HL-60/S4 treated with phorbol 12-myristate 13-acetate at 8.2 ng/mL for 4 days and 3 days (cell line): Measurements from ENCODE around the gene SLC35B2.

Experiments
- in situ Hi-C: fragments of 300-500 bp; cut with MboI; formaldehyde crosslinking; loops from 2 replicates; pipeline ENCODE4 v1.15.0; 2022; ENCODE audit warnings: low sequenced_read_pairs

SLC35B2 gene

GRCh38 chr6:44257025-44257752 is at the start of gene SLC35B2:
Gene SLC35B2, minus strand, starts transcription at chr6:44257528. Its CDS starts 118 bp downstream, at chr6:44257410.
- in situ Hi-C loops, result no loop called here

GRCh38 chr6:44306710-44307109 is 49.4 kb upstream of the SLC35B2 start:
- in situ Hi-C loops, result no loop called here

GRCh38 chr6:44305200-44305725 is 47.9 kb upstream of the SLC35B2 start:
- in situ Hi-C loops, result no loop called here

GRCh38 chr6:44304282-44305199 is 47.2 kb upstream of the SLC35B2 start:
- in situ Hi-C loops, result no loop called here

- in situ Hi-C loops, result no loop called here
These were observed 46.5 kb upstream of the SLC35B2 start for GRCh38 chr6:44303842-44304241.

GRCh38 chr6:44302856-44303255 is 45.5 kb upstream of the SLC35B2 start:
- in situ Hi-C loops, result no loop called here

GRCh38 chr6:44301782-44302564 is 44.6 kb upstream of the SLC35B2 start:
- in situ Hi-C loops, result no loop called here

GRCh38 chr6:44301106-44301505 is 43.8 kb upstream of the SLC35B2 start:
- in situ Hi-C loops, result no loop called here

GRCh38 chr6:44300292-44300823 is 43.0 kb upstream of the SLC35B2 start:
- in situ Hi-C loops, result no loop called here

GRCh38 chr6:44298864-44299263 is 41.5 kb upstream of the SLC35B2 start:
- in situ Hi-C loops, result no loop called here

- in situ Hi-C loops, result no loop called here
These were observed 40.9 kb upstream of the SLC35B2 start for GRCh38 chr6:44298055-44298803.

- in situ Hi-C loops, result no loop called here
These were observed 40.0 kb upstream of the SLC35B2 start for GRCh38 chr6:44297063-44298038.

GRCh38 chr6:44294832-44295791 is 37.8 kb upstream of the SLC35B2 start:
- in situ Hi-C loops, result no loop called here

GRCh38 chr6:44292661-44293365 is 35.5 kb upstream of the SLC35B2 start:
- in situ Hi-C loops, result no loop called here

- in situ Hi-C loops, result no loop called here
These were observed 34.5 kb upstream of the SLC35B2 start for GRCh38 chr6:44291841-44292240.

- in situ Hi-C loops, result no loop called here
These were observed 32.5 kb upstream of the SLC35B2 start for GRCh38 chr6:44289726-44290260.

- in situ Hi-C loops, result no loop called here
These were observed 29.4 kb upstream of the SLC35B2 start for GRCh38 chr6:44286747-44287146.
